HCEC 1CT (cell line): Measurements from ENCODE around the gene SEMA4G.

Experiments
- DNase-seq: peaks from one replicate; pipeline ENCODE4 v3.0.0-alpha.2; 2017

Gene SEMA4G

GRCh38 chr10:100988166-100988565 lies 18.9 kb downstream of the SEMA4G start:
- no peak for DNase-seq

GRCh38 chr10:100989088-100989487 lies 19.8 kb downstream of the SEMA4G start:
- no peak for DNase-seq

- no peak for DNase-seq
Observed at GRCh38 chr10:100993986-100994708, 24.8 kb downstream of the SEMA4G start.

GRCh38 chr10:100995181-100995580 lies 25.9 kb downstream of the SEMA4G start:
- no peak for DNase-seq

GRCh38 chr10:100996678-100997359 lies 27.5 kb downstream of the SEMA4G start:
- DNase-seq = no peak

- DNase-seq = peak; percentile 78
Observed at GRCh38 chr10:100997360-100998182, 28.3 kb downstream of the SEMA4G start.

GRCh38 chr10:100998183-100998990 lies 29.1 kb downstream of the SEMA4G start:
- peak; percentile 78 for DNase-seq

- DNase-seq = peak; percentile 56
Observed at GRCh38 chr10:100998991-100999741, 29.9 kb downstream of the SEMA4G start.

GRCh38 chr10:100999742-101000126 lies 30.4 kb downstream of the SEMA4G start, which contains the start of gene LZTS2:
TSS of gene LZTS2 (plus strand) at chr10:100999808. CDS start at chr10:101002539, 2,731 bp downstream.
- no peak for DNase-seq

GRCh38 chr10:101000127-101000914 lies 31.0 kb downstream of the SEMA4G start:
- peak; percentile 49 for DNase-seq

- DNase-seq = peak; percentile 90
Observed at GRCh38 chr10:101000915-101001658, 31.8 kb downstream of the SEMA4G start.

- DNase-seq = no peak
Observed at GRCh38 chr10:101001659-101002035, 32.3 kb downstream of the SEMA4G start.

GRCh38 chr10:101002456-101002855 lies 33.2 kb downstream of the SEMA4G start:
- DNase-seq = no peak

- no peak for DNase-seq
Observed at GRCh38 chr10:101003639-101004206, 34.4 kb downstream of the SEMA4G start.

- DNase-seq = no peak
Observed at GRCh38 chr10:101005361-101005760, 36.1 kb downstream of the SEMA4G start.

- no peak for DNase-seq
Observed at GRCh38 chr10:101005869-101006567, 36.7 kb downstream of the SEMA4G start.

GRCh38 chr10:101006593-101007098 lies 37.3 kb downstream of the SEMA4G start:
- DNase-seq = peak; percentile 28

- DNase-seq = peak; percentile 49
Observed at GRCh38 chr10:101007099-101007711, 37.9 kb downstream of the SEMA4G start.
